GM12873 (cell line): ENCODE results near the gene TGFBR3.

ENCODE experiments used
- TF ChIP-seq, protein P1 (sequence below): IDR thresholded peaks from 2 replicates; pipeline ENCODE4 v1.5.1; 2012; ENCODE audit warnings: low read depth, mild to moderate bottlenecking, moderate library complexity, low read length, control low read depth; ENCODE audit not compliant: insufficient read depth; ENCODE audit errors: missing control alignments

The TGFBR3 gene

DNA sequence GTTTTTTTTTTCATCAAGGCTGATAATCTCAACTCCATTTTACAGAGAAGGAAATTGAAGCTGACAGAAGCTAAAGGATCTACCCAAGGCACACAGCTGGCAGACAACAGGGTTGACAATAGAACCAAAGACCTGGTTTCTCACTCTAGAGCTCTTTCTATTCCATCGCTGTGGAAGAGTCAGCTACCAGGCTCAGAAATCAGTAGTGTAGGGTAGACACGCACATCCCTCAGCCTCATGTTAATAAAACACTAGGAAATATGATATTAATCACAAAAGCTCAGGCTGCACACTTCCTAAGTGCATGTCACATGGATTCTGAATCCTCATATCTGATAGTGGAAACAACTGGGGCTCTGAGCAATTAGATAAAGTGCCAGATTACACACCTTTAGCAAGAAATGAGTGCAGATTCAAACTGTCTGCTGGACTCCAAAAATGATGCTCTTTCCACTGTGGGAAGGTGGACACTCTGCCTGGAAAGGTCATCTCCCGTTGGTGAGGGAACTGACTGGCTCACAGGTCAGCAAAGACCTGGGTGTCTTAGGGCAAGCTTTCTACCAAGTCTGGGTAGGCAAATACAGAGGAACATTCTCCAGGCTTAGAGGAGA lies 139.1 kb downstream of the TGFBR3 start:
- TF ChIP-seq, protein P1, sequence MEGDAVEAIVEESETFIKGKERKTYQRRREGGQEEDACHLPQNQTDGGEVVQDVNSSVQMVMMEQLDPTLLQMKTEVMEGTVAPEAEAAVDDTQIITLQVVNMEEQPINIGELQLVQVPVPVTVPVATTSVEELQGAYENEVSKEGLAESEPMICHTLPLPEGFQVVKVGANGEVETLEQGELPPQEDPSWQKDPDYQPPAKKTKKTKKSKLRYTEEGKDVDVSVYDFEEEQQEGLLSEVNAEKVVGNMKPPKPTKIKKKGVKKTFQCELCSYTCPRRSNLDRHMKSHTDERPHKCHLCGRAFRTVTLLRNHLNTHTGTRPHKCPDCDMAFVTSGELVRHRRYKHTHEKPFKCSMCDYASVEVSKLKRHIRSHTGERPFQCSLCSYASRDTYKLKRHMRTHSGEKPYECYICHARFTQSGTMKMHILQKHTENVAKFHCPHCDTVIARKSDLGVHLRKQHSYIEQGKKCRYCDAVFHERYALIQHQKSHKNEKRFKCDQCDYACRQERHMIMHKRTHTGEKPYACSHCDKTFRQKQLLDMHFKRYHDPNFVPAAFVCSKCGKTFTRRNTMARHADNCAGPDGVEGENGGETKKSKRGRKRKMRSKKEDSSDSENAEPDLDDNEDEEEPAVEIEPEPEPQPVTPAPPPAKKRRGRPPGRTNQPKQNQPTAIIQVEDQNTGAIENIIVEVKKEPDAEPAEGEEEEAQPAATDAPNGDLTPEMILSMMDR, result no peak

DNA sequence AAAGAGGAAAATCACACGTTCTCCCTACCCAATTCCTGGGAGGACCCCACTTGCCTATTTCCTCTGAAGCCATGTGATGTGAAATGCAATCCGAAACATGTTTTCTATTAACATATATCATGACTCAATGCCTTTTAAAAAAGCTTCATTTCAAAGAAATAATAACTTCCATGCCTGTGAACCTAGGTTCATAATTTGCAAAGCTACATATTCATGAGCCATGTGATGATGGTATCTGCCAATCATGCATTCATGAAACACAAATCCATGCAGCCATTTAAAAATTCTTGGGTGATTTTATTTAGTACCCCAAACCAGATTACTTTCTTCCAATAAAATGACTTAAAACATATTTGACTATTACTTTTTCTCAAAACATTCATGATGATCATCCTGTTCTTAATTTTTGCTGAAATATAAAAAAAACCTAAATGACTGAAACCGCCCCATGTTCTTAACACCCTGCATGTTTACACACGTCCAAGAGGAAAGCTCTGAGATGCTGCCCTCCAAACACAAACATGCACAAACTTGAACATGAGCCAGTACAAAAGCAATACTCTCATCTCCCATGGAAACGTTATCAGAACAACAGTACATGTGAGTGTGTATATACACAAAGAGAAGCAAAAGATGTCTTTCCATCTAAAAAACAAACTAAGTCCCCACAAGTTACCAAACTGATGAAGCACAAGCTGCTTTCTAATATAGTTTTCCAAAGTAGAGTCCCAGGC lies 140.1 kb downstream of the TGFBR3 start:
- TF ChIP-seq, protein P1, result no peak

DNA sequence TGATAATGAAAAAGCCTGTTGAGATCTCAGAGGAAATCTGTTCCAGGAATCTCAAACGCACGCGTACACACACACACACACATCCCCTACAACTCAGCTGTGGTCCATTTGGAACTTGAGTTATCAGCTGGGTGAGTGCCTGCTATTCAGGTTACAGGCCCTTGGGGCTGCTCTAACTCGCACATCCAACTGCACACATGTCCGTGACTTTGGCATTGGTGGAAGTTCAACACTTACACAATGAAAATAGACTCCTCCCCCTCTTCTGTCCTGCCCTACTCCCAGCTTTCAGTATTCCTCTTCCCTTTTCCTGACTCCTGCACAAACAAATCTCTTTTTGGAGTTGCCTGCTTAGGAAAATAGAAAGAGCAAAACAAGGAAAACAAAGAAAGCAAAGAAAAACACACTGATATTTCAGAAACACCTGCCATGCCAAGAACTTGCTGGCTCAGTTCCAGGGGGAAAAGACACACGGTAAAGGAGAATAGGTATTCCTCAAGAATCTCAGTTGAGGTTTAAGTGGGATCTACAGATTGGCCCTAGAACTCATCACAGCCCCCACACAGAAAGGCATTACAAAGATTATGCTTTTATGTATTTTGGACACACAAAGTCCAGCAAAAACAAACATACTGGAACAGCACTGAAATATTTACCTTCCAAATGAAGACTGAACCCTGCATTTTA lies 140.9 kb downstream of the TGFBR3 start:
- TF ChIP-seq, protein P1, result no peak

DNA sequence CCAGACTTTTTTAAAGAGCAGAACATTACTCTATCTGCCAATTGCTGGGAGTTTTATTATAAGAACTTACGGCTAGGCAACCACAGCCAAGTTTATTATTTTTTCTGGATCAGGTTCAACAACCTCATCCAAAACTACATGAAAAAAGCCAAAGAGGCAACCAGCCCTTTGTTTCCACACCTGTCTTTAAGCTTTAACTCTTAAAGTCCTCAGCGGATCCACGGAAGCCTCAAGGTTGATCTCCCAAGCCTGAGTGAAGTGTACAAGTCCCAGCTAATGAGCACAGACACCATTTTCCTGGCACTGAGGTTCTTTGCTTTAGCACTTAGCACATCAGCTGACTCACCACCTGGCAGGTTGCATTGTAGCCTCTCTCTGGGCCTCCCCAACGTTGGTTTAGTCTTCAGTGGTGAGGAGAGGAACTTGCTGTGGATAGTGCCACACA lies 143.1 kb downstream of the TGFBR3 start:
- TF ChIP-seq, protein P1, result no peak

DNA sequence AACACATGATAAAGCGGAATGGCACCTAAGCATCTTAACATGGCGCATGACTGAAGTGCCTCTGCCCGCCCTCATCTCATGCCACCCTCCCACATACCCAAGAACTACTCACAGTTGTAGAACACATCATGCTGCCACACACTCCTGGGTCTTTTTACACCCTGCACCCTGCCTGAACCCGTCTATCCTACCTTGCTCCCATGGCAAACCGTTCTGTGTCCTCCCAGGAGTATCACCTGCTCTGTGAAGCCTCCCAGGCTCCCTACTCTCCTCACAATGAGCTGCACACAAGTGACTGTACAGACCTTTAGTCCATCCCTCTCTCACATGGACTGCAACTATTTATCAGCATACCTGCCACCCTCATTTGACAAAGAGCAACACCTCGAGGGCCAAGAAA lies 144.0 kb downstream of the TGFBR3 start:
- TF ChIP-seq, protein P1, result no peak

DNA sequence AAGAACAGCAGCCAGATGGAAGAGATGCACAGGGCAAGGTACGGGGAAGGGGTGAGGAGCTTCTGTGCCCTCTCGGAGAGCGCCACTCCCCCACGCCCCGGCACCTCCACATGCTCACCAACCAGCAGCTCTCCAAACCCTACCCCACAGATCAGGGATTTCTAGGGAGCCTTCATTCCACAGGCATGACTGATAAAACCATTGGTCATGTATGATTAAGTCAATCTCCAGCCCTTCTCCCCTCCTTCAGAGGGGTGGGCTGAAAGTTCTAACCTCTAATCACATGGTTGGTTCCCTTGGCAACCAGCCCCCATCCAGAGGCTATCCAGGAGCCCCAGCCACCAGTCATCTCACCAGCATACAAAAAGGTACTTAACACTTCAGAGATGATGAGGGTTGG lies 144.7 kb downstream of the TGFBR3 start:
- TF ChIP-seq, protein P1, result no peak

DNA sequence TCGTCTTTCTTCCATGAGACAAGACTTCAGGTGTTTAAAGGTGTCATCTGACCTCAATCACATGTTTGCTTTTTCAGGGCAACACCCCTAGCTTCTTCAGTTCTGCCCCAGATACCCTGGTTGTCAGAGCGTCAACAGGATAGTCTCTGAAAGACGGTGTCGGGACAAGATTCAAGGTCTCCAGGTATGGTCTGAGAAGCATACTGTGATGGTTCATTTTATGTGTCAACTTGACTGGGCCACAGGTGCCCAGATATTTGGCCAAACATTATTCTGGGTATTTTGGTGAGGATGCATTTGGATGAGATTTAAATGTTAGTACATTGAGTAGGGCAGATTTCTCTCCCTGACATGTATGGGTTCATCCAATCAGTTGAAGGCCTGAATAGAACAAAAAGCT lies 148.3 kb downstream of the TGFBR3 start:
- TF ChIP-seq, protein P1, result no peak
